ENCODE data around the gene TPST2. TPM values are rescaled to one million over a fixed set of nuclear protein-coding genes. Genes with fewer than 3 reads are reported as not detected.
A peak's percentile ranks its signal among the peaks of the same experiment; 100 is the strongest.

Gene TPST2
- total RNA-seq, 2 experiments from 2014 or later, result 7.2 to 7.4 TPM

- Mint-ChIP-seq H3K4me3 (no peak overlapping the region), H3K36me3 (ENCODE audit: low read depth) (peaks cover 79% of the 10 kb centered on the region), H3K27ac (no peak overlapping the region), H3K27me3 (no peaks in the 10 kb centered on the region), H3K9me3 (no peaks in the 10 kb centered on the region), H3K4me1 (ENCODE audit: low read depth) (peaks cover 20% of the 10 kb centered on the region)
- Histone ChIP-seq H3K4me1 (ENCODE audit: insufficient read depth, low read length) (peaks cover 8% of the 10 kb centered on the region), H3K4me3 (ENCODE audit: low read length) (no peak overlapping the region), H3K9me3 (ENCODE audit: control insufficient read depth in 1 of 2, insufficient read depth in 1 of 2, low read length in 2 of 2) (no peaks in the 10 kb centered on the region), H3K27me3 (ENCODE audit: control insufficient read depth in 1 of 2, insufficient read depth in 2 of 2, low read length in 2 of 2) (no peaks in the 10 kb centered on the region), H3K27ac (ENCODE audit: low read depth in 1 of 2, low read length in 2 of 2) (no peak overlapping the region), H3K36me3 (ENCODE audit: insufficient read depth, low read length) (peaks cover 70% of the 10 kb centered on the region)
- ChIA-PET CTCF (interaction anchor here (2.0 kb wide), 1 partner anchor 13 kb away, joined by 6 read pairs; no protein-coding TSS in a partner anchor), POLR2A (no interaction called here)
- ATAC-seq (ENCODE audit: poor library complexity) (no peak), DNase-seq (no peak)
- intact Hi-C loops (cut with DNase I, micrococcal nuclease), result no loop called here
- TF ChIP-seq, protein P1, sequence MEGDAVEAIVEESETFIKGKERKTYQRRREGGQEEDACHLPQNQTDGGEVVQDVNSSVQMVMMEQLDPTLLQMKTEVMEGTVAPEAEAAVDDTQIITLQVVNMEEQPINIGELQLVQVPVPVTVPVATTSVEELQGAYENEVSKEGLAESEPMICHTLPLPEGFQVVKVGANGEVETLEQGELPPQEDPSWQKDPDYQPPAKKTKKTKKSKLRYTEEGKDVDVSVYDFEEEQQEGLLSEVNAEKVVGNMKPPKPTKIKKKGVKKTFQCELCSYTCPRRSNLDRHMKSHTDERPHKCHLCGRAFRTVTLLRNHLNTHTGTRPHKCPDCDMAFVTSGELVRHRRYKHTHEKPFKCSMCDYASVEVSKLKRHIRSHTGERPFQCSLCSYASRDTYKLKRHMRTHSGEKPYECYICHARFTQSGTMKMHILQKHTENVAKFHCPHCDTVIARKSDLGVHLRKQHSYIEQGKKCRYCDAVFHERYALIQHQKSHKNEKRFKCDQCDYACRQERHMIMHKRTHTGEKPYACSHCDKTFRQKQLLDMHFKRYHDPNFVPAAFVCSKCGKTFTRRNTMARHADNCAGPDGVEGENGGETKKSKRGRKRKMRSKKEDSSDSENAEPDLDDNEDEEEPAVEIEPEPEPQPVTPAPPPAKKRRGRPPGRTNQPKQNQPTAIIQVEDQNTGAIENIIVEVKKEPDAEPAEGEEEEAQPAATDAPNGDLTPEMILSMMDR (IDR thresholded peaks at IDR 0.05), result no peak
These were observed 100.4 kb downstream of the TPST2 start for GRCh38 chr22:26489447-26490036.

- H3K4me3 ChIP-seq (ENCODE audit: low read length), result no peak overlapping the region
- Mint-ChIP-seq H3K27ac (peak overlapping the region; percentile 33), H3K9me3 (no peaks in the 10 kb centered on the region), H3K4me3 (no peak overlapping the region), H3K27me3 (no peaks in the 10 kb centered on the region), H3K4me1 (ENCODE audit: low read depth) (peaks cover 33% of the 10 kb centered on the region), H3K36me3 (ENCODE audit: low read depth) (peaks cover 75% of the 10 kb centered on the region)
- POLR2A ChIA-PET, result no interaction called here
- peaks cover 55% of the 10 kb centered on the region for H3K36me3 ChIP-seq (ENCODE audit: insufficient read depth, low read length)
- DNase-seq, result no peak
- no peak overlapping the region for H3K27ac ChIP-seq (ENCODE audit: low read depth in 1 of 2, low read length in 2 of 2)
- peaks cover 19% of the 10 kb centered on the region for H3K4me1 ChIP-seq (ENCODE audit: insufficient read depth, low read length)
- no peaks in the 10 kb centered on the region for H3K27me3 ChIP-seq (ENCODE audit: control insufficient read depth in 1 of 2, insufficient read depth in 2 of 2, low read length in 2 of 2)
- intact Hi-C loops (cut with DNase I, micrococcal nuclease), result no loop called here
- no peaks in the 10 kb centered on the region for H3K9me3 ChIP-seq (ENCODE audit: control insufficient read depth in 1 of 2, insufficient read depth in 1 of 2, low read length in 2 of 2)
- CTCF ChIA-PET, result no interaction called here
- no peak for ATAC-seq (ENCODE audit: poor library complexity)
- TF ChIP-seq, protein P1 (IDR thresholded peaks at IDR 0.05), result no peak
These were observed 101.9 kb downstream of the TPST2 start for GRCh38 chr22:26487996-26488395.

DNA sequence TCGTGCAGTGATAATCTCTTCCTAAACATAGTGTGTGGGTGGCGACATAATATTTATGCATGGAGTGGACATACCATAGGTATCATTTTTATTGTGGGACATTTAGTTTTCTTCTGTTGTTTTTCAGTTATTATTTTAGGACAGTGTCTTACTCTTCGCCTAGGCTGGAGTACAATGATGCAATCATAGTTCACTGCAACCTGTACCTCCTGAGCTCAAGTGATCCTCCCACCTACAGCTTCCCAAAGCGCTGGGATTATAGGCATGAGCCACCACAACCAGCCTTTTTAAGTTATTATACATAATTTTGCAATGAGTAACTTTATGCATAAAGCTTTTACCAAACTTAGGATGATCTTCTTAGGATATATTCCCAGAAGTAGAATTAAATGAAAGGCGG lies 103.5 kb downstream of the TPST2 start:
- H3K4me1 ChIP-seq (ENCODE audit: insufficient read depth, low read length), result peaks cover 31% of the 10 kb centered on the region
- H3K27me3 ChIP-seq (ENCODE audit: control insufficient read depth in 1 of 2, insufficient read depth in 2 of 2, low read length in 2 of 2), result no peaks in the 10 kb centered on the region
- H3K36me3 ChIP-seq (ENCODE audit: insufficient read depth, low read length), result peaks cover 40% of the 10 kb centered on the region
- peak overlapping the region; percentile 77 for H3K4me3 Mint-ChIP-seq
- DNase-seq (no peak), ATAC-seq (ENCODE audit: poor library complexity) (no peak)
- POLR2A ChIA-PET, result no interaction called here
- H3K27ac Mint-ChIP-seq, result peak overlapping the region; percentile 94
- intact Hi-C loops (cut with DNase I, micrococcal nuclease), result no loop called here
- TF ChIP-seq, protein P1 (IDR thresholded peaks at IDR 0.05), result no peak
- peaks cover 49% of the 10 kb centered on the region for H3K4me1 Mint-ChIP-seq (ENCODE audit: low read depth)
- no peak overlapping the region for H3K27ac ChIP-seq (ENCODE audit: low read depth in 1 of 2, low read length in 2 of 2)
- no peak overlapping the region for H3K4me3 ChIP-seq (ENCODE audit: low read length)
- no peaks in the 10 kb centered on the region for H3K27me3 Mint-ChIP-seq
- CTCF ChIA-PET, result no interaction called here
- peaks cover 64% of the 10 kb centered on the region for H3K36me3 Mint-ChIP-seq (ENCODE audit: low read depth)
- H3K9me3 ChIP-seq (ENCODE audit: control insufficient read depth in 1 of 2, insufficient read depth in 1 of 2, low read length in 2 of 2), result no peaks in the 10 kb centered on the region
- no peaks in the 10 kb centered on the region for H3K9me3 Mint-ChIP-seq
